Progenitor cell of endocrine pancreas (in vitro differentiated cells): Measurements from ENCODE around the gene ITPK1. TPM values are rescaled to one million over a fixed set of nuclear protein-coding genes. Genes with fewer than 3 reads are reported as not detected.
A peak's percentile ranks its signal among the peaks of the same experiment; 100 is the strongest.

ENCODE experiments used
- DNase-seq: peaks from one replicate; pipeline ENCODE4 v3.0.0; 2021; ENCODE audit warnings: low spot score; ENCODE audit not compliant: unreplicated experiment
- H3K27ac Mint-ChIP-seq: 2 replicates; pipeline ENCODE4 v1.8.0; 2021; ENCODE audit warnings: mild to moderate bottlenecking, moderate library complexity, mixed read lengths
- H3K27me3 Mint-ChIP-seq: 2 replicates; pipeline ENCODE4 v1.8.0; 2021; ENCODE audit warnings: mixed read lengths
- H3K36me3 Mint-ChIP-seq: 2 replicates; pipeline ENCODE4 v1.8.0; 2022; ENCODE audit warnings: mixed read lengths; ENCODE audit not compliant: insufficient read depth
- H3K4me1 Mint-ChIP-seq: 2 replicates; pipeline ENCODE4 v1.8.0; 2021; ENCODE audit warnings: low read depth, mixed read lengths
- H3K4me3 Mint-ChIP-seq: 2 replicates; pipeline ENCODE4 v1.8.0; 2021; ENCODE audit warnings: low read depth, mild to moderate bottlenecking, moderate library complexity, mixed read lengths
- H3K9me3 Mint-ChIP-seq: 2 replicates; pipeline ENCODE4 v1.8.0; 2021; ENCODE audit warnings: low read depth, mixed read lengths
- total RNA-seq: library from RNA; stranded (reverse); gene quantifications from 2 replicates; pipeline ENCODE4 v1.2.1, GENCODE V29; 2021
- TF ChIP-seq, protein P1 (sequence below): fragments of 200-600 bp; sonication (generic); IDR thresholded peaks from one replicate; pipeline ENCODE4 v1.5.0; 2021; ENCODE audit warnings: antibody characterized with exemption, mild to moderate bottlenecking; ENCODE audit not compliant: unreplicated experiment

The ITPK1 gene
- total RNA-seq, 1 donor from 2014 or later: 72.0 TPM

DNA sequence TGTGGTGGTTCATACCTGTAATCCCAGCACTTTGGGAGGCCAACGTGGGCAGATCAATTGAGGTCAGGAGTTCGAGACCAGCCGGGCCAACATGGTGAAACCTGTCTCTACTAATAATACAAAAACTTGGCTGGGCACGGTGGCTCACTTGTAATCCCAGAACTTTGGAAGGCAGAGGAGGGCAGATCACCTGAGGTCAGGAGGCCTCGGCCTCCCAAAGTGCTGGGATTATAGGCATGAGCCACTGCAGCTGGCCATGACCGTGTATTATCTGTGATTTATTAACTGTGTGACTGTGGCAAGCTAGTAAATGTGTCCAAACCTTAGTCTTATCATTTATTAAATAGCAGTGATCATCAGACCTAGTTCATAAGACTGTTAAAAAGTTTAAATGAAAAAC is 7.1 kb upstream of the ITPK1 start:
- H3K27ac Mint-ChIP-seq: no peak overlapping the region
- peaks cover 4% of the 10 kb centered on the region for H3K27me3 Mint-ChIP-seq
- no peaks in the 10 kb centered on the region for H3K4me1 Mint-ChIP-seq
- TF ChIP-seq, protein P1, sequence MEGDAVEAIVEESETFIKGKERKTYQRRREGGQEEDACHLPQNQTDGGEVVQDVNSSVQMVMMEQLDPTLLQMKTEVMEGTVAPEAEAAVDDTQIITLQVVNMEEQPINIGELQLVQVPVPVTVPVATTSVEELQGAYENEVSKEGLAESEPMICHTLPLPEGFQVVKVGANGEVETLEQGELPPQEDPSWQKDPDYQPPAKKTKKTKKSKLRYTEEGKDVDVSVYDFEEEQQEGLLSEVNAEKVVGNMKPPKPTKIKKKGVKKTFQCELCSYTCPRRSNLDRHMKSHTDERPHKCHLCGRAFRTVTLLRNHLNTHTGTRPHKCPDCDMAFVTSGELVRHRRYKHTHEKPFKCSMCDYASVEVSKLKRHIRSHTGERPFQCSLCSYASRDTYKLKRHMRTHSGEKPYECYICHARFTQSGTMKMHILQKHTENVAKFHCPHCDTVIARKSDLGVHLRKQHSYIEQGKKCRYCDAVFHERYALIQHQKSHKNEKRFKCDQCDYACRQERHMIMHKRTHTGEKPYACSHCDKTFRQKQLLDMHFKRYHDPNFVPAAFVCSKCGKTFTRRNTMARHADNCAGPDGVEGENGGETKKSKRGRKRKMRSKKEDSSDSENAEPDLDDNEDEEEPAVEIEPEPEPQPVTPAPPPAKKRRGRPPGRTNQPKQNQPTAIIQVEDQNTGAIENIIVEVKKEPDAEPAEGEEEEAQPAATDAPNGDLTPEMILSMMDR: no peak
- no peak overlapping the region for H3K4me3 Mint-ChIP-seq
- H3K9me3 Mint-ChIP-seq: no peaks in the 10 kb centered on the region
- H3K36me3 Mint-ChIP-seq: no peaks in the 10 kb centered on the region
- DNase-seq: no peak

DNA sequence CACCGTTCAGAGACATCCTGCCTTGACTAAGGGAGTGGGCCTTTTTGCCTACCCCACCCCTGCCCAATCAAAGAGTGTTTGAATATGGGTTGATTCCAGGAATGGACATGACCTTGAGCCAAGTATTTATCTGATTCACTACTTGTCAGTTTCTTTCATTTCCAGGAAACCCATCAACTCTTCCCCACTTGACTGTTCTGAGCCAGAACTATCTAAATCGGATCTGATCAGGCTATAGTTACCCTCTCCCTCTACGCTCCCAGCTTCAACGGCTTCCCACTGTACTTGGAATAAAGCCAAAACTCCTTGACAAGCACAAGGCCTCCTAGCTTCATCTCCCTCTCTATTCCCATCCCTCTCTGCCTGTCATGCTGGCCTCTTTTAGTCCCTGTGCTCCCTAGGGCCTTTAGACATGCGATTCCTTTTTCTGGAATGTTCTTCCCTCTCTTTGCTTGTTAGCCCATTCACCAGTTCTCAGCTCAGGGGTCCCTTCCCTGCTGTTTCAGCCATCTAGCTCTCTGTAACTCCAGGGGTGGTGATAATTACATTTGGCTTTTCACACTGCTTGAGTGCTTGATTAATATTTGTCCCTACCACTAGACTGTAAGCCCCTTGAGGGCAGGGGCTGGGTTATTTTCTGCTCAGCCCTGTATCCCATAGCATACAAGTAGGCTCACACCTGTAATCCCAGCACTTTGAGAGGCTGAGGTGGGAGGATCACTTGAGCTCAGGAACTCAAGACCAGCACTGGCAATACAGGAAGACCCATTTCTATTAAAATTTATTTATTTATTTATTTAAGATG is 5.5 kb upstream of the ITPK1 start:
- Mint-ChIP-seq H3K27ac (no peak overlapping the region), H3K9me3 (no peaks in the 10 kb centered on the region), H3K4me1 (peaks cover 1% of the 10 kb centered on the region), H3K4me3 (no peak overlapping the region), H3K36me3 (no peaks in the 10 kb centered on the region), H3K27me3 (peaks cover 4% of the 10 kb centered on the region)
- DNase-seq: no peak
- TF ChIP-seq, protein P1: no peak

DNA sequence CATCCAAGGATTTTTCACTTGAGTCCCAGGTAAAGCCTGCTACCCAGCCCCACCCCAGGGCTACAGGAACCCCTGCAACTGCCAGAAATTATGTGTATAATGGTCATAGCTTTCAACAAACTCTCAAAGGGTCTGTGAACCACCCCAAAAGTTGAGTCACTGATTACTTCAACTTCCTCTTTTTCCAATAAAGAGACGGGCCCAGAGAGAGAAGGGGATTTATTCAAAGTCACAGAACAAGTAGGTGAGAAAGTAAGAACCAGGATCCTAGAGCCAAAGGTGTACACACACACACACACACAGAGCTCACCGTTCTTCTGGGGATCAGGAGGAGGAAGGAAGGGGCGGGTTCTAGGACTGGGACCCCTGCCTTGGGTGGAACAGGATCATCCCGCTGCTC is 4.8 kb upstream of the ITPK1 start:
- no peaks in the 10 kb centered on the region for H3K9me3 Mint-ChIP-seq
- DNase-seq: no peak
- H3K27ac Mint-ChIP-seq: no peak overlapping the region
- peaks cover 1% of the 10 kb centered on the region for H3K4me1 Mint-ChIP-seq
- H3K4me3 Mint-ChIP-seq: no peak overlapping the region
- H3K36me3 Mint-ChIP-seq: no peaks in the 10 kb centered on the region
- TF ChIP-seq, protein P1: no peak
- peaks cover 4% of the 10 kb centered on the region for H3K27me3 Mint-ChIP-seq

DNA sequence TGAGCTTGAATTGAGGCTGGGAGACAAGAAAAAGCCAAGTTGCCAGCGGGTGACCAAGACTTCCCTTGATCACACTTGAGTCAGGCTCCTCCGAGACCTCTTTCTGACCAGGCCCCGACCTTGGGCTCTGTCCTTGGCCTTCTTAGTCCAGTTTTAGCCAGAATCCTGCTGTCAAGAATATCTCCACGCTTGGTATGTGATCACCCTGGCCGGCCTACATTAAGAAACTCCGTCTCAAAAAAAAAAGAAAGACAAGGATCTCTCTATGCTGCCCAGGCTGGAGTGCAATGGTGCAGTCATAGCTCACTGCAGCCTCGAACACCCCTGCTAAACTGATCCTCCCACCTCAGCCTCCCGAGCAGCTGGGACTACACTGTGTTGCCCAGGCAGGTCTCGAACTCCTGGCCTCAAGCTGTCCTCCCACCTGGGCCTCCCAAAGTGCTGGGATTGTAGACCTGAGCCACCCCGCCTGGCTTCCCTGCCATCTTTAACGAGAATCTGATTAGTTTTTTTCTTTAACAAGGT is 1.0 kb upstream of the ITPK1 start:
- no peaks in the 10 kb centered on the region for H3K36me3 Mint-ChIP-seq
- H3K4me1 Mint-ChIP-seq: peaks cover 17% of the 10 kb centered on the region
- H3K27me3 Mint-ChIP-seq: peaks cover 4% of the 10 kb centered on the region
- no peaks in the 10 kb centered on the region for H3K9me3 Mint-ChIP-seq
- peak overlapping the region; percentile 94 for H3K27ac Mint-ChIP-seq
- peak overlapping the region; percentile 72 for H3K4me3 Mint-ChIP-seq
- no peak for DNase-seq
- TF ChIP-seq, protein P1: no peak

DNA sequence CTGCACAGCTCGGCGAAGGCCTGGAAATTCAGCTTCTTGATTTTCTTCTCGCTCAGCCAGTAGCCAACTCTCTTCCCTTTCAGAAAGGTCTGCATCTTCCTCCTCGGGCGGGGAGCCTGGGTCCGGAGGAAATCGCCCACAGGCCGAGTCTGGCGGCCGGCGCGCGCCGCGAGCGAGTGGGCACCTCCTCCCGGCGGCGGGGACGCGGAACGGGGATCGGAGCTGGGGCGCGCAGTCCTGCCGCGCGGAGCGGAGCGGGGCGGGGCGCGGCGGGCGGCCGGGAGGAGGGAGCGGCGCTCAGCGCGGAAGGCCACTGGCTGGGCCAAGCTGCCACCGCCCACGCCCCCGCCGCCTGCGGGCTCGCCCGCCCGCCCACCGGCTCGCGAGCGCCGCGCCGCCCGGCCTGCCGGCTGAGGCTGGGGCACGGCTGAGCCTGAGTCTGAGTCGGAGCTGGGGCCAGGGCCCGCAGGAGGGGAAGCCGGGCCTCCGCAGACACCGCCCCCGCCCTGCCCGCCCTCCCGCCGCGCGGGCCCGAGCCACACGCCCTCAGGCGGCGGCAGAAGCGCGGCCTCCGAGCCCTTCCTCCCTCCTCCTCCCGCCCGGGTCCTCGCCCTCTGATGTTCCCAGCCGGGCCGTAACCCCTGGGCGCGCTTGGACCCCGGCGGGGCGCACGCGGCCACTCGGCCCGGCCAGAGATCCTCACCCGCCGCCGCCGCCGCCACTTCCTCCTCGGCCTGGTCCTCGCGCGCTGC is 480 bp downstream of the ITPK1 start:
- Mint-ChIP-seq H3K9me3 (no peaks in the 10 kb centered on the region), H3K27me3 (no peaks in the 10 kb centered on the region), H3K36me3 (no peaks in the 10 kb centered on the region), H3K4me3 (peak overlapping the region; percentile 87), H3K4me1 (peaks cover 17% of the 10 kb centered on the region), H3K27ac (peak overlapping the region; percentile 67)
- TF ChIP-seq, protein P1: no peak
- DNase-seq: peak; percentile 69
